GM23338 (cell line): ENCODE measurements around the gene CFAP65. TPM values are rescaled to one million over a fixed set of nuclear protein-coding genes. Genes with fewer than 3 reads are reported as not detected.

ENCODE experiments used
- ATAC-seq: fragments of 200-7000 bp; cut with Tn5 transposase; 3 replicates; pipeline ENCODE4 v1.9.1; 2020
- DNase-seq: peaks from one replicate; pipeline ENCODE4 v3.0.0-alpha.2; 2015; ENCODE audit warnings: low spot score
- H2AFZ ChIP-seq: fragments of 200-600 bp; sonication (generic); 2 replicates; pipeline ENCODE4 v1.8.0; 2016; ENCODE audit warnings: antibody characterized with exemption, mild to moderate bottlenecking, moderate library complexity
- H3F3A ChIP-seq: fragments of 200-600 bp; sonication (generic); replicated peaks from 2 replicates; pipeline ENCODE4 v1.8.0; 2017; ENCODE audit warnings: antibody characterized with exemption, mixed run types, low read depth
- H3K27ac ChIP-seq: fragments of 200-600 bp; sonication (generic); 2 replicates; pipeline ENCODE4 v1.6.1; 2016; ENCODE audit warnings: low read depth
- H3K27me3 ChIP-seq: fragments of 200-600 bp; sonication (generic); 2 replicates; pipeline ENCODE4 v1.8.0; 2016; ENCODE audit warnings: mild to moderate bottlenecking, mixed run types, moderate library complexity; ENCODE audit not compliant: insufficient read depth
- H3K36me3 ChIP-seq: fragments of 200-600 bp; sonication (generic); 2 replicates; pipeline ENCODE4 v1.8.0; 2016; ENCODE audit warnings: mild to moderate bottlenecking; ENCODE audit not compliant: insufficient read depth
- H3K4me1 ChIP-seq: fragments of 200-600 bp; sonication (generic); 2 replicates; pipeline ENCODE4 v1.8.0; 2016; ENCODE audit warnings: mild to moderate bottlenecking, moderate library complexity; ENCODE audit not compliant: insufficient read depth
- H3K4me2 ChIP-seq: fragments of 200-600 bp; sonication (generic); 2 replicates; pipeline ENCODE4 v1.7.1; 2017; ENCODE audit warnings: mixed run types
- H3K4me3 ChIP-seq: fragments of 200-600 bp; sonication (generic); 2 replicates; pipeline ENCODE4 v1.6.1; 2016; ENCODE audit warnings: mixed run types
- H3K79me2 ChIP-seq: fragments of 200-600 bp; sonication (generic); replicated peaks from 2 replicates; pipeline ENCODE4 v1.8.0; 2017; ENCODE audit warnings: mild to moderate bottlenecking; ENCODE audit not compliant: insufficient read depth
- H3K9me2 ChIP-seq: fragments of 200-600 bp; sonication (generic); 2 replicates; pipeline ENCODE4 v1.8.0; 2017; ENCODE audit not compliant: insufficient read depth
- H4K20me1 ChIP-seq: fragments of 200-600 bp; sonication (generic); replicated peaks from 2 replicates; pipeline ENCODE4 v1.8.0; 2017; ENCODE audit warnings: mild to moderate bottlenecking; ENCODE audit not compliant: insufficient read depth
- H3K27ac Mint-ChIP-seq: 2 replicates; pipeline ENCODE4 v1.8.0; 2020; ENCODE audit warnings: inconsistent platforms, mild to moderate bottlenecking, moderate library complexity, mixed read lengths
- H3K27me3 Mint-ChIP-seq: 3 replicates; pipeline ENCODE4 v1.8.0; 2022; ENCODE audit warnings: low read depth, mild to moderate bottlenecking, moderate library complexity, mixed read lengths, inconsistent platforms; ENCODE audit not compliant: insufficient read depth, poor library complexity
- H3K36me3 Mint-ChIP-seq: 3 replicates; pipeline ENCODE4 v1.8.0; 2021; ENCODE audit warnings: low read depth, mild to moderate bottlenecking, inconsistent platforms, moderate library complexity, mixed read lengths
- H3K4me1 Mint-ChIP-seq: 3 replicates; pipeline ENCODE4 v1.8.0; 2020; ENCODE audit warnings: mild to moderate bottlenecking, inconsistent platforms, mixed read lengths
- H3K4me3 Mint-ChIP-seq: 3 replicates; pipeline ENCODE4 v1.8.0; 2021; ENCODE audit warnings: moderate library complexity, mild to moderate bottlenecking, inconsistent platforms, mixed read lengths
- H3K9me3 Mint-ChIP-seq: 3 replicates; pipeline ENCODE4 v1.8.0; 2020; ENCODE audit warnings: moderate library complexity, mild to moderate bottlenecking, inconsistent platforms, mixed read lengths
- CREB1 ChIP-seq: fragments of 250-450 bp; sonication (Bioruptor Pico); IDR thresholded peaks from 2 replicates; pipeline ENCODE4 v1.5.0; 2020; ENCODE audit warnings: low read depth, mild to moderate bottlenecking, moderate library complexity
- EZH2 ChIP-seq: fragments of 200-600 bp; sonication (generic); IDR thresholded peaks from one replicate; pipeline ENCODE4 v1.8.0; 2017; ENCODE audit warnings: antibody characterized with exemption, mild to moderate bottlenecking, low read depth; ENCODE audit not compliant: unreplicated experiment
- REST ChIP-seq: IDR thresholded peaks from one replicate; pipeline ENCODE4 v1.6.1; 2018; ENCODE audit warnings: antibody characterized with exemption; ENCODE audit not compliant: unreplicated experiment
- ZNF331 ChIP-seq: fragments of 250-450 bp; sonication (Bioruptor Pico); IDR thresholded peaks from 2 replicates; pipeline ENCODE4 v1.5.0; 2020; ENCODE audit warnings: low read depth, mild to moderate bottlenecking, moderate library complexity
- polyA plus RNA-seq: library from polyadenylated mRNA; unstranded; fragments of >200 nt; fragmentation: Nextera tagmentation; extraction: Ambion mirVana; gene quantifications from 2 replicates; pipeline ENCODE4 v1.2.1, GENCODE V29; 2016
- total RNA-seq: library from RNA; depleted of rRNA; stranded (reverse); fragments of >200 nt; shearing (Covaris generic); gene quantifications from 2 replicates; pipeline ENCODE4 v1.2.3, GENCODE V29; 2014
- TF ChIP-seq, protein P1 (sequence below): fragments of 250-450 bp; sonication (Bioruptor Pico); IDR thresholded peaks from 2 replicates; pipeline ENCODE4 v1.5.0; 2020; ENCODE audit warnings: mild to moderate bottlenecking, moderate library complexity
- TF ChIP-seq, protein P2 (sequence below), 2 experiments: fragments of 200-600 bp in 1 of 2; sonication (generic) in 1 of 2; conservative IDR thresholded peaks; 2 replicates each; pipeline versions ENCODE4 v1.5.1 to v1.6.1; 2016 to 2017; ENCODE audit warnings: antibody characterized with exemption in 2 of 2, low read depth in 2 of 2, mild to moderate bottlenecking in 2 of 2, moderate library complexity in 1 of 2

The CFAP65 gene
- total and polyA plus RNA-seq, 2 experiments from 2014 or later = 0.38 to 0.74 TPM

GRCh38 chr2:219058541-219059374 is 17.4 kb upstream of the CFAP65 start:
- H3K36me3 Mint-ChIP-seq = no peaks in the 10 kb centered on the region; the same call in 2 of the 3 replicates
- ATAC-seq = peak; percentile 4
- H3K4me3 ChIP-seq = peak overlapping the region; percentile 58

GRCh38 chr2:219057709-219058540 is 16.6 kb upstream of the CFAP65 start:
- Histone ChIP-seq H3K4me2 (peak overlapping the region; percentile 86), H2AFZ (peak overlapping the region; percentile 72; the same call in 1 of the 2 replicates), H4K20me1 (peaks cover 8% of the 10 kb centered on the region), H3K36me3 (no peaks in the 10 kb centered on the region), H3K4me1 (peaks cover 27% of the 10 kb centered on the region), H3K79me2 (no peaks in the 10 kb centered on the region), H3K4me3 (peak overlapping the region; percentile 58), H3K9me2 (no peaks in the 10 kb centered on the region), H3K27ac (no peak overlapping the region), H3K27me3 (peaks cover 83% of the 10 kb centered on the region), H3F3A (no peaks in the 10 kb centered on the region)
- no peaks in the 10 kb centered on the region for H3K9me3 Mint-ChIP-seq
- no peaks in the 10 kb centered on the region; the same call in 2 of the 3 replicates for H3K36me3 Mint-ChIP-seq
- peak overlapping the region; percentile 62 for H3K4me3 Mint-ChIP-seq
- H3K27ac Mint-ChIP-seq = no peak overlapping the region
- peaks cover 20% of the 10 kb centered on the region for H3K4me1 Mint-ChIP-seq
- peak; percentile 77 for ATAC-seq
- DNase-seq = peak; percentile 87
- H3K27me3 Mint-ChIP-seq = peaks cover 86% of the 10 kb centered on the region
- TF ChIP-seq REST = no peak
- TF ChIP-seq, protein P1, sequence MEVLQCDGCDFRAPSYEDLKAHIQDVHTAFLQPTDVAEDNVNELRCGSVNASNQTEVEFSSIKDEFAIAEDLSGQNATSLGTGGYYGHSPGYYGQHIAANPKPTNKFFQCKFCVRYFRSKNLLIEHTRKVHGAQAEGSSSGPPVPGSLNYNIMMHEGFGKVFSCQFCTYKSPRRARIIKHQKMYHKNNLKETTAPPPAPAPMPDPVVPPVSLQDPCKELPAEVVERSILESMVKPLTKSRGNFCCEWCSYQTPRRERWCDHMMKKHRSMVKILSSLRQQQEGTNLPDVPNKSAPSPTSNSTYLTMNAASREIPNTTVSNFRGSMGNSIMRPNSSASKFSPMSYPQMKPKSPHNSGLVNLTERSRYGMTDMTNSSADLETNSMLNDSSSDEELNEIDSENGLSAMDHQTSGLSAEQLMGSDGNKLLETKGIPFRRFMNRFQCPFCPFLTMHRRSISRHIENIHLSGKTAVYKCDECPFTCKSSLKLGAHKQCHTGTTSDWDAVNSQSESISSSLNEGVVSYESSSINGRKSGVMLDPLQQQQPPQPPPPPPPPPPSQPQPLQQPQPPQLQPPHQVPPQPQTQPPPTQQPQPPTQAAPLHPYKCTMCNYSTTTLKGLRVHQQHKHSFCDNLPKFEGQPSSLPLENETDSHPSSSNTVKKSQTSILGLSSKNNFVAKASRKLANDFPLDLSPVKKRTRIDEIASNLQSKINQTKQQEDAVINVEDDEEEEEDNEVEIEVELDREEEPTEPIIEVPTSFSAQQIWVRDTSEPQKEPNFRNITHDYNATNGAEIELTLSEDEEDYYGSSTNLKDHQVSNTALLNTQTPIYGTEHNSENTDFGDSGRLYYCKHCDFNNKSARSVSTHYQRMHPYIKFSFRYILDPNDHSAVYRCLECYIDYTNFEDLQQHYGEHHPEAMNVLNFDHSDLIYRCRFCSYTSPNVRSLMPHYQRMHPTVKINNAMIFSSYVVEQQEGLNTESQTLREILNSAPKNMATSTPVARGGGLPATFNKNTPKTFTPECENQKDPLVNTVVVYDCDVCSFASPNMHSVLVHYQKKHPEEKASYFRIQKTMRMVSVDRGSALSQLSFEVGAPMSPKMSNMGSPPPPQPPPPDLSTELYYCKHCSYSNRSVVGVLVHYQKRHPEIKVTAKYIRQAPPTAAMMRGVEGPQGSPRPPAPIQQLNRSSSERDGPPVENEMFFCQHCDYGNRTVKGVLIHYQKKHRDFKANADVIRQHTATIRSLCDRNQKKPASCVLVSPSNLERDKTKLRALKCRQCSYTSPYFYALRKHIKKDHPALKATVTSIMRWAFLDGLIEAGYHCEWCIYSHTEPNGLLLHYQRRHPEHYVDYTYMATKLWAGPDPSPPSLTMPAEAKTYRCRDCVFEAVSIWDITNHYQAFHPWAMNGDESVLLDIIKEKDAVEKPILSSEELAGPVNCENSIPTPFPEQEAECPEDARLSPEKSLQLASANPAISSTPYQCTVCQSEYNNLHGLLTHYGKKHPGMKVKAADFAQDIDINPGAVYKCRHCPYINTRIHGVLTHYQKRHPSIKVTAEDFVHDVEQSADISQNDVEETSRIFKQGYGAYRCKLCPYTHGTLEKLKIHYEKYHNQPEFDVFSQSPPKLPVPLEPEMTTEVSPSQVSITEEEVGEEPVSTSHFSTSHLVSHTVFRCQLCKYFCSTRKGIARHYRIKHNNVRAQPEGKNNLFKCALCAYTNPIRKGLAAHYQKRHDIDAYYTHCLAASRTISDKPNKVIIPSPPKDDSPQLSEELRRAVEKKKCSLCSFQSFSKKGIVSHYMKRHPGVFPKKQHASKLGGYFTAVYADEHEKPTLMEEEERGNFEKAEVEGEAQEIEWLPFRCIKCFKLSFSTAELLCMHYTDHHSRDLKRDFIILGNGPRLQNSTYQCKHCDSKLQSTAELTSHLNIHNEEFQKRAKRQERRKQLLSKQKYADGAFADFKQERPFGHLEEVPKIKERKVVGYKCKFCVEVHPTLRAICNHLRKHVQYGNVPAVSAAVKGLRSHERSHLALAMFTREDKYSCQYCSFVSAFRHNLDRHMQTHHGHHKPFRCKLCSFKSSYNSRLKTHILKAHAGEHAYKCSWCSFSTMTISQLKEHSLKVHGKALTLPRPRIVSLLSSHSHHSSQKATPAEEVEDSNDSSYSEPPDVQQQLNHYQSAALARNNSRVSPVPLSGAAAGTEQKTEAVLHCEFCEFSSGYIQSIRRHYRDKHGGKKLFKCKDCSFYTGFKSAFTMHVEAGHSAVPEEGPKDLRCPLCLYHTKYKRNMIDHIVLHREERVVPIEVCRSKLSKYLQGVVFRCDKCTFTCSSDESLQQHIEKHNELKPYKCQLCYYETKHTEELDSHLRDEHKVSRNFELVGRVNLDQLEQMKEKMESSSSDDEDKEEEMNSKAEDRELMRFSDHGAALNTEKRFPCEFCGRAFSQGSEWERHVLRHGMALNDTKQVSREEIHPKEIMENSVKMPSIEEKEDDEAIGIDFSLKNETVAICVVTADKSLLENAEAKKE (CRISPR knock-in tag) = no peak
- TF ChIP-seq CREB1 (CRISPR knock-in tag) = no peak
- TF ChIP-seq, protein P2, sequence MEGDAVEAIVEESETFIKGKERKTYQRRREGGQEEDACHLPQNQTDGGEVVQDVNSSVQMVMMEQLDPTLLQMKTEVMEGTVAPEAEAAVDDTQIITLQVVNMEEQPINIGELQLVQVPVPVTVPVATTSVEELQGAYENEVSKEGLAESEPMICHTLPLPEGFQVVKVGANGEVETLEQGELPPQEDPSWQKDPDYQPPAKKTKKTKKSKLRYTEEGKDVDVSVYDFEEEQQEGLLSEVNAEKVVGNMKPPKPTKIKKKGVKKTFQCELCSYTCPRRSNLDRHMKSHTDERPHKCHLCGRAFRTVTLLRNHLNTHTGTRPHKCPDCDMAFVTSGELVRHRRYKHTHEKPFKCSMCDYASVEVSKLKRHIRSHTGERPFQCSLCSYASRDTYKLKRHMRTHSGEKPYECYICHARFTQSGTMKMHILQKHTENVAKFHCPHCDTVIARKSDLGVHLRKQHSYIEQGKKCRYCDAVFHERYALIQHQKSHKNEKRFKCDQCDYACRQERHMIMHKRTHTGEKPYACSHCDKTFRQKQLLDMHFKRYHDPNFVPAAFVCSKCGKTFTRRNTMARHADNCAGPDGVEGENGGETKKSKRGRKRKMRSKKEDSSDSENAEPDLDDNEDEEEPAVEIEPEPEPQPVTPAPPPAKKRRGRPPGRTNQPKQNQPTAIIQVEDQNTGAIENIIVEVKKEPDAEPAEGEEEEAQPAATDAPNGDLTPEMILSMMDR (conservative IDR thresholded peaks at IDR 0.05; ENCODE audit: low read depth in 2 of 2) = peak; percentile 72 to 99
- no peak for TF ChIP-seq ZNF331 (CRISPR knock-in tag)

More at GRCh38 chr2:219058541-219059374, 17.4 kb upstream of the CFAP65 start:
- Histone ChIP-seq H3K9me2 (no peaks in the 10 kb centered on the region), H2AFZ (no peak overlapping the region), H3K27ac (no peak overlapping the region), H4K20me1 (peaks cover 15% of the 10 kb centered on the region), H3K4me1 (peaks cover 35% of the 10 kb centered on the region), H3K27me3 (peaks cover 87% of the 10 kb centered on the region), H3K79me2 (no peaks in the 10 kb centered on the region), H3F3A (no peaks in the 10 kb centered on the region), H3K4me2 (peak overlapping the region; percentile 86; the same call in 1 of the 2 replicates), H3K36me3 (no peaks in the 10 kb centered on the region)
- peaks cover 88% of the 10 kb centered on the region for H3K27me3 Mint-ChIP-seq
- no peak for TF ChIP-seq CREB1 (CRISPR knock-in tag)
- peak; percentile 57 for TF ChIP-seq EZH2
- H3K4me3 Mint-ChIP-seq = peak overlapping the region; percentile 62; the same call in 1 of the 3 replicates
- DNase-seq = peak; percentile 52
- H3K4me1 Mint-ChIP-seq = peaks cover 22% of the 10 kb centered on the region
- H3K9me3 Mint-ChIP-seq = no peaks in the 10 kb centered on the region
- H3K27ac Mint-ChIP-seq = no peak overlapping the region
